Measurements from ENCODE around the gene DHRS9.

DNA sequence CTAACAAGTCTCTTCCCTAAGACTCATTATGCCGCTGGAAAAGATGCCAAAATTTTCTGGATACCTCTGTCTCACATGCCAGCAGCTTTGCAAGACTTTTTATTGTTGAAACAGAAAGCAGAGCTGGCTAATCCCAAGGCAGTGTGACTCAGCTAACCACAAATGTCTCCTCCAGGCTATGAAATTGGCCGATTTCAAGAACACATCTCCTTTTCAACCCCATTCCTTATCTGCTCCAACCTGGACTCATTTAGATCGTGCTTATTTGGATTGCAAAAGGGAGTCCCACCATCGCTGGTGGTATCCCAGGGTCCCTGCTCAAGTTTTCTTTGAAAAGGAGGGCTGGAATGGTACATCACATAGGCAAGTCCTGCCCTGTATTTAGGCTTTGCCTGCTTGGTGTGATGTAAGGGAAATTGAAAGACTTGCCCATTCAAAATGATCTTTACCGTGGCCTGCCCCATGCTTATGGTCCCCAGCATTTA lies 26.3 kb downstream of the DHRS9 start:
- TF ChIP-seq, protein P1, sequence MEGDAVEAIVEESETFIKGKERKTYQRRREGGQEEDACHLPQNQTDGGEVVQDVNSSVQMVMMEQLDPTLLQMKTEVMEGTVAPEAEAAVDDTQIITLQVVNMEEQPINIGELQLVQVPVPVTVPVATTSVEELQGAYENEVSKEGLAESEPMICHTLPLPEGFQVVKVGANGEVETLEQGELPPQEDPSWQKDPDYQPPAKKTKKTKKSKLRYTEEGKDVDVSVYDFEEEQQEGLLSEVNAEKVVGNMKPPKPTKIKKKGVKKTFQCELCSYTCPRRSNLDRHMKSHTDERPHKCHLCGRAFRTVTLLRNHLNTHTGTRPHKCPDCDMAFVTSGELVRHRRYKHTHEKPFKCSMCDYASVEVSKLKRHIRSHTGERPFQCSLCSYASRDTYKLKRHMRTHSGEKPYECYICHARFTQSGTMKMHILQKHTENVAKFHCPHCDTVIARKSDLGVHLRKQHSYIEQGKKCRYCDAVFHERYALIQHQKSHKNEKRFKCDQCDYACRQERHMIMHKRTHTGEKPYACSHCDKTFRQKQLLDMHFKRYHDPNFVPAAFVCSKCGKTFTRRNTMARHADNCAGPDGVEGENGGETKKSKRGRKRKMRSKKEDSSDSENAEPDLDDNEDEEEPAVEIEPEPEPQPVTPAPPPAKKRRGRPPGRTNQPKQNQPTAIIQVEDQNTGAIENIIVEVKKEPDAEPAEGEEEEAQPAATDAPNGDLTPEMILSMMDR (IDR thresholded peaks at IDR 0.05): no peak
- no peak for TF ChIP-seq POLR2A (IDR thresholded peaks at IDR 0.05)
